ENCODE results near the gene COL5A3. TPM values are rescaled to one million over a fixed set of nuclear protein-coding genes. Genes with fewer than 3 reads are reported as not detected.

COL5A3 gene
- total and polyA plus RNA-seq, 4 donors = 0.14 to 4.9 (median 0.76) TPM

DNA sequence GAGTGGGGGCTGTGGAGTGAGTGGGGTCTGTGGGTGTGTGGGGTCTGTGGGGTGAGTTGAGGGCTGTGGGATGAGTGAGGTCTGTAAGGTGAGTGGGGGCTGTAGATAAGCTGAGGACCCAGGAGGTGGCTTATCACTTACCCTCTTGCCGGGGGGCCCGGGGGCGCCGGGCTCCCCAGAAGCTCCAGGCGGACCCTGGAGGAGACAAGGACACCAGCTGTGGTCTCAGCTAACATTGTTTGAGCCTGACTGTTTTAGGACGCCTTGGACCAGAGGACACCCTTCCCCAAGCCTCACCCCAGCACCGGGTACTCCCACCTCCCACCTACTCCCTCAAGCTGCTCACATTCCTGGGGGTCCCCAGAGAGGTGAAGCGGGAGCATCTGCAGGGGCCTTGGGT, 39.8 kb downstream of the COL5A3 start:
- Histone ChIP-seq H3K4me1 (ENCODE audit: control insufficient read depth in 4 of 4, insufficient read depth in 4 of 4, low read length in 3 of 4) (peaks cover 0 to 3% (median 0%) of the 10 kb centered on the region in 4 donors), H3K27me3 (ENCODE audit: control insufficient read depth in 4 of 4, insufficient read depth in 4 of 4, low read length in 3 of 4) (no peaks in the 10 kb centered on the region), H3K36me3 (ENCODE audit: control insufficient read depth in 4 of 4, insufficient read depth in 3 of 4, low read depth in 1 of 4, low read length in 3 of 4) (peaks cover 0 to 7% (median 0%) of the 10 kb centered on the region in 4 donors), H3K27ac (ENCODE audit: low read depth in 1 of 2, low read length in 2 of 2) (no peak overlapping the region), H3K4me3 (ENCODE audit: low read depth in 1 of 3, low read length in 3 of 3) (no peak overlapping the region), H3K9me3 (ENCODE audit: control insufficient read depth in 4 of 4, low read length in 3 of 4) (no peaks in the 10 kb centered on the region), H3K9ac (ENCODE audit: low read depth in 1 of 2, low read length in 2 of 2) (no peak overlapping the region)
- no peak for DNase-seq (ENCODE audit: low spot score)
- TF ChIP-seq, protein P1, sequence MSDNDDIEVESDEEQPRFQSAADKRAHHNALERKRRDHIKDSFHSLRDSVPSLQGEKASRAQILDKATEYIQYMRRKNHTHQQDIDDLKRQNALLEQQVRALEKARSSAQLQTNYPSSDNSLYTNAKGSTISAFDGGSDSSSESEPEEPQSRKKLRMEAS (IDR thresholded peaks at IDR 0.05) = no peak
- WGBS = 84% methylated on average over 8 of the region's 8 CpGs

DNA sequence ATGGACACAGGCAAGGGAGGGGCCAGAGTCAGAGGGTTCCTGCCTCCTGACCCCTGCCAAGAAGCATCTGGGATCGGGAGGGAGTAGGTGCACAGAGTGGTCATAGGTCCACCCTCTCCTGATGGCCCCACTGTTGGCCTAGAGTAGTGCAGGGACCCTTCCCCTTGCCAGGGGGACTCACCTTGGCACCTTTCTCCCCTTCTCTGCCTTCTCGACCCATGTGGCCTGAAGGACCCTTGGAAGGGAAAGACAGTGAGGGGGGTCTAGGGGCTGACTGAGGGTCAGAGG, 40.7 kb downstream of the COL5A3 start:
- H3K36me3 ChIP-seq (ENCODE audit: control insufficient read depth in 4 of 4, insufficient read depth in 3 of 4, low read depth in 1 of 4, low read length in 3 of 4) = peaks cover 0 to 7% (median 0%) of the 10 kb centered on the region in 4 donors
- H3K9ac ChIP-seq (ENCODE audit: low read depth in 1 of 2, low read length in 2 of 2) = no peak overlapping the region
- TF ChIP-seq GABPA (IDR thresholded peaks at IDR 0.05 in 1 of 2, conservative IDR thresholded peaks at IDR 0.05 in 1 of 2) (no peak), JUND (IDR thresholded peaks at IDR 0.05) (no peak), RXRA (IDR thresholded peaks at IDR 0.05) (no peak), NR2F2 (IDR thresholded peaks at IDR 0.05) (no peak), HNF4G (IDR thresholded peaks at IDR 0.05) (no peak), RAD21 (IDR thresholded peaks at IDR 0.05) (no peak), HNF4A (conservative IDR thresholded peaks at IDR 0.05) (no peak), FOXA2 (IDR thresholded peaks at IDR 0.05) (no peak), EGR1 (IDR thresholded peaks at IDR 0.05; ENCODE audit: low read depth in 2 of 2) (no peak), YY1 (IDR thresholded peaks at IDR 0.05) (no peak), SP1 (IDR thresholded peaks at IDR 0.05) (no peak), FOXA1 (IDR thresholded peaks at IDR 0.05) (no peak)
- TF ChIP-seq, protein P1 (IDR thresholded peaks at IDR 0.05) = no peak
- TF ChIP-seq, protein P2, sequence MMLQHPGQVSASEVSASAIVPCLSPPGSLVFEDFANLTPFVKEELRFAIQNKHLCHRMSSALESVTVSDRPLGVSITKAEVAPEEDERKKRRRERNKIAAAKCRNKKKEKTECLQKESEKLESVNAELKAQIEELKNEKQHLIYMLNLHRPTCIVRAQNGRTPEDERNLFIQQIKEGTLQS (IDR thresholded peaks at IDR 0.05) = no peak
- TF ChIP-seq, protein P3, sequence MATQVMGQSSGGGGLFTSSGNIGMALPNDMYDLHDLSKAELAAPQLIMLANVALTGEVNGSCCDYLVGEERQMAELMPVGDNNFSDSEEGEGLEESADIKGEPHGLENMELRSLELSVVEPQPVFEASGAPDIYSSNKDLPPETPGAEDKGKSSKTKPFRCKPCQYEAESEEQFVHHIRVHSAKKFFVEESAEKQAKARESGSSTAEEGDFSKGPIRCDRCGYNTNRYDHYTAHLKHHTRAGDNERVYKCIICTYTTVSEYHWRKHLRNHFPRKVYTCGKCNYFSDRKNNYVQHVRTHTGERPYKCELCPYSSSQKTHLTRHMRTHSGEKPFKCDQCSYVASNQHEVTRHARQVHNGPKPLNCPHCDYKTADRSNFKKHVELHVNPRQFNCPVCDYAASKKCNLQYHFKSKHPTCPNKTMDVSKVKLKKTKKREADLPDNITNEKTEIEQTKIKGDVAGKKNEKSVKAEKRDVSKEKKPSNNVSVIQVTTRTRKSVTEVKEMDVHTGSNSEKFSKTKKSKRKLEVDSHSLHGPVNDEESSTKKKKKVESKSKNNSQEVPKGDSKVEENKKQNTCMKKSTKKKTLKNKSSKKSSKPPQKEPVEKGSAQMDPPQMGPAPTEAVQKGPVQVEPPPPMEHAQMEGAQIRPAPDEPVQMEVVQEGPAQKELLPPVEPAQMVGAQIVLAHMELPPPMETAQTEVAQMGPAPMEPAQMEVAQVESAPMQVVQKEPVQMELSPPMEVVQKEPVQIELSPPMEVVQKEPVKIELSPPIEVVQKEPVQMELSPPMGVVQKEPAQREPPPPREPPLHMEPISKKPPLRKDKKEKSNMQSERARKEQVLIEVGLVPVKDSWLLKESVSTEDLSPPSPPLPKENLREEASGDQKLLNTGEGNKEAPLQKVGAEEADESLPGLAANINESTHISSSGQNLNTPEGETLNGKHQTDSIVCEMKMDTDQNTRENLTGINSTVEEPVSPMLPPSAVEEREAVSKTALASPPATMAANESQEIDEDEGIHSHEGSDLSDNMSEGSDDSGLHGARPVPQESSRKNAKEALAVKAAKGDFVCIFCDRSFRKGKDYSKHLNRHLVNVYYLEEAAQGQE (IDR thresholded peaks at IDR 0.05) = no peak
- TF ChIP-seq, protein P4, sequence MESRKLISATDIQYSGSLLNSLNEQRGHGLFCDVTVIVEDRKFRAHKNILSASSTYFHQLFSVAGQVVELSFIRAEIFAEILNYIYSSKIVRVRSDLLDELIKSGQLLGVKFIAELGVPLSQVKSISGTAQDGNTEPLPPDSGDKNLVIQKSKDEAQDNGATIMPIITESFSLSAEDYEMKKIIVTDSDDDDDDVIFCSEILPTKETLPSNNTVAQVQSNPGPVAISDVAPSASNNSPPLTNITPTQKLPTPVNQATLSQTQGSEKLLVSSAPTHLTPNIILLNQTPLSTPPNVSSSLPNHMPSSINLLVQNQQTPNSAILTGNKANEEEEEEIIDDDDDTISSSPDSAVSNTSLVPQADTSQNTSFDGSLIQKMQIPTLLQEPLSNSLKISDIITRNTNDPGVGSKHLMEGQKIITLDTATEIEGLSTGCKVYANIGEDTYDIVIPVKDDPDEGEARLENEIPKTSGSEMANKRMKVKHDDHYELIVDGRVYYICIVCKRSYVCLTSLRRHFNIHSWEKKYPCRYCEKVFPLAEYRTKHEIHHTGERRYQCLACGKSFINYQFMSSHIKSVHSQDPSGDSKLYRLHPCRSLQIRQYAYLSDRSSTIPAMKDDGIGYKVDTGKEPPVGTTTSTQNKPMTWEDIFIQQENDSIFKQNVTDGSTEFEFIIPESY (IDR thresholded peaks at IDR 0.05) = no peak
- TF ChIP-seq, protein P5, sequence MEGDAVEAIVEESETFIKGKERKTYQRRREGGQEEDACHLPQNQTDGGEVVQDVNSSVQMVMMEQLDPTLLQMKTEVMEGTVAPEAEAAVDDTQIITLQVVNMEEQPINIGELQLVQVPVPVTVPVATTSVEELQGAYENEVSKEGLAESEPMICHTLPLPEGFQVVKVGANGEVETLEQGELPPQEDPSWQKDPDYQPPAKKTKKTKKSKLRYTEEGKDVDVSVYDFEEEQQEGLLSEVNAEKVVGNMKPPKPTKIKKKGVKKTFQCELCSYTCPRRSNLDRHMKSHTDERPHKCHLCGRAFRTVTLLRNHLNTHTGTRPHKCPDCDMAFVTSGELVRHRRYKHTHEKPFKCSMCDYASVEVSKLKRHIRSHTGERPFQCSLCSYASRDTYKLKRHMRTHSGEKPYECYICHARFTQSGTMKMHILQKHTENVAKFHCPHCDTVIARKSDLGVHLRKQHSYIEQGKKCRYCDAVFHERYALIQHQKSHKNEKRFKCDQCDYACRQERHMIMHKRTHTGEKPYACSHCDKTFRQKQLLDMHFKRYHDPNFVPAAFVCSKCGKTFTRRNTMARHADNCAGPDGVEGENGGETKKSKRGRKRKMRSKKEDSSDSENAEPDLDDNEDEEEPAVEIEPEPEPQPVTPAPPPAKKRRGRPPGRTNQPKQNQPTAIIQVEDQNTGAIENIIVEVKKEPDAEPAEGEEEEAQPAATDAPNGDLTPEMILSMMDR (IDR thresholded peaks at IDR 0.05; ENCODE audit: low read depth, low read length, missing input control) = no peak
- H3K4me1 ChIP-seq (ENCODE audit: control insufficient read depth in 4 of 4, insufficient read depth in 4 of 4, low read length in 3 of 4) = peaks cover 0 to 3% (median 0%) of the 10 kb centered on the region in 4 donors
- H3K27ac ChIP-seq (ENCODE audit: low read depth in 1 of 2, low read length in 2 of 2) = no peak overlapping the region
- 90% methylated on average over 2 of the region's 2 CpGs for WGBS
- H3K4me3 ChIP-seq (ENCODE audit: low read depth in 1 of 3, low read length in 3 of 3) = no peak overlapping the region
- DNase-seq (ENCODE audit: low spot score) = no peak
- no peaks in the 10 kb centered on the region for H3K9me3 ChIP-seq (ENCODE audit: control insufficient read depth in 4 of 4, low read length in 3 of 4)
- no peaks in the 10 kb centered on the region for H3K27me3 ChIP-seq (ENCODE audit: control insufficient read depth in 4 of 4, insufficient read depth in 4 of 4, low read length in 3 of 4)
